GM19438 (cell line): ENCODE data around the gene SLC20A1.
"Not testable (repeated sequence)": the region's sequence is repeated elsewhere in the genome, so short reads cannot be mapped to it uniquely, and the experiment has no call there.

ENCODE experiments used
- ATAC-seq: cut with Tn5 transposase; IDR thresholded peaks from one replicate; pipeline ENCODE4 v1.9.1; 2021; ENCODE audit warnings: low read depth; ENCODE audit not compliant: unreplicated experiment

SLC20A1 gene

DNA sequence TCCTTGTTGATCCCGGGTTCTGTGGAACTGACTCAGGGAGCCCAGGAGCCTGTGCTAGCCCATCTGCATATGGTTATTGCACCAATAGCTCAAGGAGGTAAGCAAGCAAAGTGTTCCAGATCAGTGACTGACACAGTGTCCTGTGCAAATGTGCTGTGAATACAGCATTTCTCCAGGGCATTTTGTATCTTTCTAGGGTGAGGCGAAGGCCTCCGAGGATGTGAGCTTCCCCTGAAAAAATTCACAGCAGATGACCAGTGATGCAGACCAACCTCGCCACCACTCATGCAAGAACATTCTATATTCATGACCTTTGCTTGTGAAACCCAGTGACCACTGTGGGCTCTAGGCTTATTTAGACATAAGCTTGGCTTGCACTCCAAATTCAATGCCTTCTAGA is 59.8 kb downstream of the SLC20A1 start:
- no peak for ATAC-seq

DNA sequence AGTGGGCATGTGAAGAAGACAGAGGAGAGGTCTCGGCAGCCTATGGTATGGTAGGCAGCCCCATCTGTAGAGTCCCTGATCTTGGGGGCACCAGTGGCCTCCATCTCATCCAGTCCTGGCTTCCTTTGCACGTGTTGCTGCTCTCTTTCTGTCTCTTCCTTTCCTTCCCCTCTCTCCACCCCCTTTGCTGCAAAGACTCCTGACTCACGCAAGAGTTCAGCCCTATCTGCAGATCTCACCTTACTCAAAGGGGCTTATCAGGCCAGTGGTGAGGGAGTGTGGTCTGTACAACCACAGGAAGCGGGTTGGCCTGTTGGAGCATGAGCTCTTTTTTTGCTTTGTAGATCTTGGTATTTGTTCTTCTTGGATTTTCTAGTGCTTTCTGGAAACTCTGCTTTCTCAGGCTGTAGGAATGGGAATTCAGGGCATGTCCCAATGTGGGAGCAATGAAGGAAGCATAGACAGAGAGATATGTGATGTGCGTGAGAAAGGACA is 60.5 kb downstream of the SLC20A1 start:
- ATAC-seq, result no peak

DNA sequence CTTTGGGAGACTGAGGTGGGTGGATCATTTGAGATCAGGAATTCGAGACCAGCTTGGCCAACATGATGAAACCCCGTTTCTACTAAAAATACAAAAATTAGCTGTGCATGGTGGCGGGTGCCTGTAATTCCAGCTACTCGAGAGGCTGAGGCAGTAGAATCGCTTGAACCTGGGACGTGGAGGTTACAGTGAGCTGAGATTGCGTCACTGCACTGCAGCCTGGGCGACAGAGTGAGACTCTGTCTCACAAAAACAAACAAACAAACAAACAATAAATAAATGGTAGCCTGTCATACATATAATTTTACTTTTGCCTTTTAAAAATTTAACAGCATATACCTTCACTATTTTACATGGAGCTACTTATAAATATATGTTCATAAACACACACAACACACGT is 61.2 kb downstream of the SLC20A1 start:
- ATAC-seq, result not testable (repeated sequence)

DNA sequence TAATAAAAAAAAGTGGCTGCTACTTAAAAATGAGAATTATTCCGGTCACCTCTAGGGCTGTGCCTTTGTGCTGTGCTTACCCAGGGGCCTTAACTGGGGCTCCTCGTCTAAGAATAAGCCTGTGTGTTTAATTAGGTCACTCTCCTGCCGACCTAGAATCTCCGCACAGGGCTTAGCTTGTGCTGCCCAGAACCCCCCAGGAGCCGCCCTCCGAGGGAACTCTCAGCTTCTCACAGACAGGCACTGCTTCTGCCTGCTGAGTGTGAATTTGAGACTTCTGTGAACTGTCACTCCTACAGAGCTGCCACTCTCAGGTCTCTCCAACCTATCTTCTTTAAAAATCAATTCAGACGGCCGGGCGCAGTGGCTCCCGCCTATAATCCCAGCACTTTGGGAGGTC is 63.2 kb downstream of the SLC20A1 start:
- ATAC-seq, result no peak

DNA sequence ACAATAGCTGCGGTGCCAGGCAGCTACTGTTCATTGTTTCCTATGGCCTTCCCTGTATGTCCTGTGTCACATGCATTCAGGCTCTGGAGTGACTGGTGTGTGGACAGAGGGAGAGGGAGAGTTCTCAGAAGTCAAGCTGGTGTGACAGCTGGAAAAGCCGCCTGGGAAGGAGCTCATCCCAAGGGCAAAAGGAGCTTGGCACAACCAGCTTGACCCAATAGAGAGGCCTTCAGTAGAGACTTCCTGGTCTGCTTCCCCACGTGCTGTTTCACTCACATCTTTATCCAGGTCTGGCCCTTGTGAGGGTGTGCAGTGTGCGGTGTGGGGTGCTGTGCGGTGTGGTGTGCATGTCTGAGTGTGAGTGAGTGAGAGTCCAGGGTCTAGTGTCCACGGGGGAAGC is 64.0 kb downstream of the SLC20A1 start:
- no peak for ATAC-seq

DNA sequence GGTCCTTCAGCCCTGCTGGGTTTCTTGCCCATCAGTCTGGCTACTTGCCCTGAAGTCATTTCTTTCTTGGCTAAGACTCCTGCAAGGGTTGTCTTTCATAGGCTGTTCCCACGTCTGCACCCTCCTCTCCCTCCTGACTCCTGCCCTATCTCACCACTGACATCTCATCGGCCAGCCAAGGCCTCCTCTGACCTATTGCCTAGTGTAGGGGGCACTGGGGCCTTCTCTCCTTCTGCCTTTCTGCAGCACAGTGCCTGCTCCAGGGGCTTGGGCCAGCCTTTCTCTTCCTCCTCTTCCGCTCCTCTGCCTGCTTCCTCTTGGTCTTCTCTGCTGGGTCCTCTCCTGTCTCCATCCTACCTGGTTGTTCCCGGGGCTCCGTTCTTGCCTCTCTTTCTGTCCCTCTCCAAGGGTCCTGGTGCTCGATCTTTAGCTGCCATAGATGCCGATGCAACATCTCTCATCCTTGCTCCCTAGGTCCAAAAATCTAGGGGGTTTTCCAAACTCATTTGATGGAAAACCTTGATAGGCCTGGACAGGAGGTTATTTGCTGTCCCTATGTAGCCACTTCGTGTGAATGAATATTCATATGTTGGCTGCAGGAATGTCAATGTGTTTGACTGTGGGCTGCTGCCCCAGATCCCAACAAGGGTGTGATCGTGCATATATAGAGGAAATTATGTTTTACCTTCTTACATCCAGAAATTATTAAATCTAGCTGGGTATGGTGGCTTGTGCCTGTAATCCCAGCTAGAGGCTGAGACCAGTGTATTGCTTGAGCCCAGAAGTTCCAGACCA is 65.4 kb downstream of the SLC20A1 start:
- no peak for ATAC-seq

DNA sequence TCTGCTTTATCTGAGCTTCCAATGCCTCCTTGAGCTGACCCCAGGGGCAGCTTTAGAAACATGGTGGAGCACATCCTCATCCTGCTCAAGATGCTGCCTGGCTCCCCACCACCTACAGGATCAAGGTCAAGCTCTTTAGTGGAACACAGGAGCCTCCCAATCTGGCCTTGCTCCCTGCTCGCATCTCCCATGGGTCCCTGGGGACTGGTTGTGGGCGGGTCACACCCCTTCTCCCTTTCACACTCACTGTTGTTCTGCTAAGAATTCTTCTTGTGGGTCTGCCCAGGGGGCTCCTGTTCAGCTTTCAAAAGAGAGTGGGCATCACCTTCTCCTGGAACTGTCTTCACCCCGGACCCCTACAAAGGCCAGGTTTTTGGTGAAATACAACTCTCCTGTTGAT is 66.7 kb downstream of the SLC20A1 start:
- ATAC-seq, result no peak

DNA sequence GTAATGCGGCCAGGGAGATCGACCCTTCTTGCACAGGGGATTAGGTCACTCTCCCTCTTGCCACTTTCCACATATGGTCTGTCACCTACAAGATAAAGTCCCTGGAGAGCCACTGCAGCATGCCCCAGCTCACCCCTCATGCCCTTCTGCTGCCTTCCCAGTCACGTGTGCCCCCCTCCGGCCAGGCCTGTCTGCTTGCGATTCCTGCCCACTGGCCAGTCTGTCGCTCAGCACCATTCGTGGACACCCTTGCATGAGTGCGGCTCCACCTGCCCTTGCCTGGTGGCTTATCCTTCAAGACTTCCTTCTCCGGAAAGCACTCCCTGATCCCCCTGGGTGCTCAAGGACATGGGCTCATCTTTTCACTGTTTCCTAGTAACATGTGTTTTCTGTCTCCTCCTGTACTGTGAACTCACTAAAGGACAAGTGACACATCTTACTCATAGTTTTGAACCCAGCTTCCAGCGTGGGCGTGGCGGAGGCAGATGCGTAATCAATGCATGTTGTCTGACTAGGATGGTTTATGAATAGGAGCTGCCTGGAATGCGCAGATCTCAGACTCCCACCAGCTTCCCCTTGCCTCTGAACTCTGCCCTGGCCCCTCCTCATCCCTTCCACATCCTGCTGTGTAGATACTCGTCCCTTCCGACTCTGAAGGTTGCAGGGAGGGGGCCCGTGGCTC is 67.3 kb downstream of the SLC20A1 start:
- ATAC-seq, result no peak
